ENCODE data around the gene ELMOD2. TPM values are rescaled to one million over a fixed set of nuclear protein-coding genes. Genes with fewer than 3 reads are reported as not detected.

ELMOD2 gene
- total RNA-seq, 1 donor from 2014 or later: 10.8 TPM

GRCh38 chr4:140603286-140603685 lies 79.3 kb downstream of the ELMOD2 start:
- Mint-ChIP-seq H3K4me3 (no peak overlapping the region), H3K4me1 (ENCODE audit: low read depth) (no peaks in the 10 kb centered on the region)

More at GRCh38 chr4:140603286-140603685, 79.3 kb downstream of the ELMOD2 start:
- H3K27me3 Mint-ChIP-seq (ENCODE audit: insufficient read depth): peaks cover 3% of the 10 kb centered on the region
- H3K27ac Mint-ChIP-seq: no peak overlapping the region
- no peak for DNase-seq (ENCODE audit: low spot score)
- H3K36me3 Mint-ChIP-seq (ENCODE audit: low read depth): no peaks in the 10 kb centered on the region
- intact Hi-C loops (cut with micrococcal nuclease): no loop called here
- H3K9me3 Mint-ChIP-seq: no peaks in the 10 kb centered on the region

Other genes starting within 250 kb of the ELMOD2 start
- gene SCOC, start 150.5 kb upstream of the ELMOD2 start, total RNA-seq: 33.9 and 34.0 TPM in 2 replicates
- not detected in 2 replicates for gene CLGN, start 96.5 kb upstream of the ELMOD2 start, total RNA-seq
- not detected in 2 replicates for gene MGAT4D, start 25.9 kb upstream of the ELMOD2 start, total RNA-seq
- gene UCP1, start 44.8 kb downstream of the ELMOD2 start, total RNA-seq: not detected in 2 replicates
- 0.29 TPM in 1 of 2 replicates, not detected in the other for gene TBC1D9, start 232.2 kb downstream of the ELMOD2 start, total RNA-seq

Data from activated T-helper 1 cell treated with anti-CD3 and anti-CD28 coated beads, Interleukin-12 subunit alpha, Interleukin-12 subunit beta, Interleukin-2, Interleukin-4 antibody, amounts not matched to agents 30 ng/mL and 10 ng/mL and 1 ng/mL, durations not matched to agents 14 hours and 24 hours and 36 hours (primary cell).